Chondrocyte (in vitro differentiated cells): ENCODE measurements around the gene LORICRIN. TPM values are rescaled to one million over a fixed set of nuclear protein-coding genes. Genes with fewer than 3 reads are reported as not detected.

ENCODE experiments used
- DNase-seq: peaks from one replicate; pipeline ENCODE4 v3.0.0; 2021; ENCODE audit warnings: mixed read lengths, low spot score
- H3K27ac Mint-ChIP-seq: one replicate; pipeline ENCODE4 v1.8.0; 2021; ENCODE audit warnings: mild to moderate bottlenecking, moderate library complexity, mixed read lengths; ENCODE audit not compliant: unreplicated experiment
- H3K27me3 Mint-ChIP-seq: 2 replicates; pipeline ENCODE4 v1.8.0; 2021; ENCODE audit warnings: low read depth, mixed read lengths
- H3K36me3 Mint-ChIP-seq: 2 replicates; pipeline ENCODE4 v1.8.0; 2021; ENCODE audit warnings: low read depth, mixed read lengths
- H3K4me1 Mint-ChIP-seq: 2 replicates; pipeline ENCODE4 v1.8.0; 2021; ENCODE audit warnings: low read depth, mild to moderate bottlenecking, mixed read lengths
- H3K4me3 Mint-ChIP-seq: one replicate; pipeline ENCODE4 v1.8.0; 2021; ENCODE audit warnings: mild to moderate bottlenecking, moderate library complexity, mixed read lengths; ENCODE audit not compliant: unreplicated experiment
- H3K9me3 Mint-ChIP-seq: 2 replicates; pipeline ENCODE4 v1.8.0; 2021; ENCODE audit warnings: low read depth, mixed read lengths
- CTCF ChIP-seq: fragments of 200-600 bp; sonication (generic); IDR thresholded peaks from 2 replicates; pipeline ENCODE4 v1.5.0; 2021; ENCODE audit warnings: antibody characterized with exemption, mild to moderate bottlenecking, moderate library complexity
- total RNA-seq: library from RNA; stranded (reverse); gene quantifications from 3 replicates; pipeline ENCODE4 v1.2.1, GENCODE V29; 2021

Gene LORICRIN
- total RNA-seq, 1 donor from 2014 or later = not detected

- peaks cover 17% of the 10 kb centered on the region for H3K27me3 Mint-ChIP-seq
- no peak for TF ChIP-seq CTCF
- no peaks in the 10 kb centered on the region for H3K36me3 Mint-ChIP-seq
- H3K4me3 Mint-ChIP-seq = no peak overlapping the region
- no peak for DNase-seq
- peak overlapping the region; percentile 25 for H3K27ac Mint-ChIP-seq
- H3K9me3 Mint-ChIP-seq = no peaks in the 10 kb centered on the region
- H3K4me1 Mint-ChIP-seq = no peaks in the 10 kb centered on the region
These were observed 47.7 kb downstream of the LORICRIN start for GRCh38 chr1:153307221-153307600.

GRCh38 chr1:153308540-153308939, 49.1 kb downstream of the LORICRIN start:
- Mint-ChIP-seq H3K9me3 (no peaks in the 10 kb centered on the region), H3K4me3 (no peak overlapping the region), H3K27me3 (peaks cover 14% of the 10 kb centered on the region), H3K4me1 (no peaks in the 10 kb centered on the region), H3K27ac (no peak overlapping the region), H3K36me3 (no peaks in the 10 kb centered on the region)
- no peak for TF ChIP-seq CTCF
- no peak for DNase-seq

GRCh38 chr1:153309441-153309840, 50.0 kb downstream of the LORICRIN start:
- Mint-ChIP-seq H3K27me3 (peaks cover 9% of the 10 kb centered on the region), H3K4me3 (no peak overlapping the region), H3K27ac (no peak overlapping the region), H3K4me1 (no peaks in the 10 kb centered on the region), H3K36me3 (no peaks in the 10 kb centered on the region), H3K9me3 (no peaks in the 10 kb centered on the region)
- no peak for DNase-seq
- TF ChIP-seq CTCF = no peak

GRCh38 chr1:153310526-153310925, 51.0 kb downstream of the LORICRIN start:
- peaks cover 4% of the 10 kb centered on the region for H3K9me3 Mint-ChIP-seq

More at GRCh38 chr1:153310526-153310925, 51.0 kb downstream of the LORICRIN start:
- Mint-ChIP-seq H3K36me3 (no peaks in the 10 kb centered on the region), H3K4me1 (no peaks in the 10 kb centered on the region), H3K27ac (no peak overlapping the region), H3K27me3 (peaks cover 3% of the 10 kb centered on the region), H3K4me3 (no peak overlapping the region)
- no peak for TF ChIP-seq CTCF
- no peak for DNase-seq

Other genes starting within 250 kb of the LORICRIN start
- not detected in 3 replicates for gene SPRR1B, start 228.5 kb upstream of the LORICRIN start, total RNA-seq
- not detected in 3 replicates for gene SPRR2D, start 218.6 kb upstream of the LORICRIN start, total RNA-seq
- not detected in 3 replicates for gene SPRR2A, start 202.2 kb upstream of the LORICRIN start, total RNA-seq
- not detected in 3 replicates for gene SPRR2B, start 188.1 kb upstream of the LORICRIN start, total RNA-seq
- gene SPRR2E, start 165.2 kb upstream of the LORICRIN start, total RNA-seq = not detected in 3 replicates
- not detected in 3 replicates for gene SPRR2F, start 146.2 kb upstream of the LORICRIN start, total RNA-seq
- not detected in 3 replicates for gene SPRR2G, start 108.8 kb upstream of the LORICRIN start, total RNA-seq
- not detected in 3 replicates for gene LELP1, start 56.3 kb upstream of the LORICRIN start, total RNA-seq
- not detected in 3 replicates for gene PRR9, start 42.1 kb upstream of the LORICRIN start, total RNA-seq
- not detected in 3 replicates for gene PGLYRP3, start 53.3 kb downstream of the LORICRIN start, total RNA-seq
- gene PGLYRP4, start 89.2 kb downstream of the LORICRIN start, total RNA-seq = not detected in 3 replicates
- not detected in 3 replicates for gene S100A9, start 98.2 kb downstream of the LORICRIN start, total RNA-seq
- not detected in 3 replicates for gene S100A12, start 115.9 kb downstream of the LORICRIN start, total RNA-seq
- not detected in 3 replicates for gene S100A8, start 131.4 kb downstream of the LORICRIN start, total RNA-seq
- gene S100A7A, start 156.8 kb downstream of the LORICRIN start, total RNA-seq = not detected in 3 replicates
- not detected in 3 replicates for gene S100A7, start 201.0 kb downstream of the LORICRIN start, total RNA-seq